HG03139 (cell line): ENCODE measurements around the gene EML6.
"Not testable (repeated sequence)": the region's sequence is repeated elsewhere in the genome, so short reads cannot be mapped to it uniquely, and the experiment has no call there.

Source experiments
- ATAC-seq: cut with Tn5 transposase; IDR thresholded peaks from one replicate; pipeline ENCODE4 v1.9.1; 2021; ENCODE audit not compliant: unreplicated experiment

Gene EML6

DNA sequence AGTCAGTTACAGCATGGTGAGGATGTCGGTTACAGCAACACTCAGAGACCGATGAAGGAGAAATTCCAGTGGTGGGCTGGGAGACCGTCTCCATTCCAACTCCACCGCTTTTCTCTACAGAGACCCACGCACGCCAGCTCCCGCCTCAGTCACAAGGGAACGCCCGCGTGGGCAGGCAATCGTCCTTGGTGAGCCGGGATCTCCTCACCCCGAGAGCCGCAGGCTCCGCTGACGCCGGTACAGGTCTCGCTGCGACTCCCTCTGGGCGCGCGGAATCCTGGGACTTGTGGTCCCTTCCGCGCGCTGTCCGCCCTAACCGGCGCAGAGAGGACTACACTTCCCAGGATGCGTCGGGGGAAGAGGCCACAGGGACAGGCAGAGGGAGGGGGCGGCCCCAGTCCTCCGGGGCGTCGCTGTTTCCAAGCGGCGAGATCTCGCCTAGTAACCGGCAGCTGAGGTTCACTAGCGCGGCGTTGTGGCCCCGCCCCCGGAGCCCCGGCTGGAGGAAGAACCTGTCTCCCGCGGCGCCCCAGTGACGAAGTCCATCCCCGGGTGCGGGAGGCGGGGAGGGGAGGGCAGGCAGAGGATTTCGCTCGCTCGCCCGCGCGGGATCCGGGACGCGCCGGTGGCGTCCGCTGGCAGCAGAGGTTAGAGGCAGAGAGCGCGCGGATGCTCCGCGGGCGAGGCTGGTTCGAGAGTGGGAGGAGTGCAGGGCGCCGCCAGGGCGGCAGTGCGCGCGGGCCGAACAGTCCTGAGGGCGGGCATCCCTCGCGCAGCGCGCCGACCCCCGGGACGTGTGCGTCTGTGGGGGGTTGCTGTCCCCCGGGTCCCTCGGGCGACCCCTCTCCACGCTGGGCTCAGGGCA, at the start of gene EML6:
Gene EML6, plus strand, starts transcription at position 532 of the 865 bp plus-strand sequence. CDS start 1,400 bp downstream, outside the sequence.
- peak; percentile 99 for ATAC-seq

DNA sequence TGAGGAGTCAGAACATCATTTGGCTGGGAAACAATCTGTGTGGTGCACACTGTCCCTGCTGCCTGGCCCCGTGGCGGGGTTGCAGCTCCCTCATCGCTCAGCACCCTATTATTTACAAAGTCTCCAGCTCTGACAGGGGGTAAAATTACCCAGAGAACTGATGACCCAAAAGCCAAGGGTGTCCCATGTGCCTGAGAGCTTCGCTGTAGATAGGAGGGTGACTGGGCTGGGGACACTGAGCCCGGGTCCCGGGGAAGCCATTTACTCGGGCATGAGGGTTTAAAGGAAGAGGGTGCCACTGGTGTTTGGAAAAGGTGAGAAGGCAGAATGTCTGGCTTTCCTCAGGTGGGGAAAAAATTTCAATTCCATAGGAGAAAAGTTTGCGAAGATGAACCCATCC, 48.2 kb upstream of the EML6 start:
- ATAC-seq, result no peak

DNA sequence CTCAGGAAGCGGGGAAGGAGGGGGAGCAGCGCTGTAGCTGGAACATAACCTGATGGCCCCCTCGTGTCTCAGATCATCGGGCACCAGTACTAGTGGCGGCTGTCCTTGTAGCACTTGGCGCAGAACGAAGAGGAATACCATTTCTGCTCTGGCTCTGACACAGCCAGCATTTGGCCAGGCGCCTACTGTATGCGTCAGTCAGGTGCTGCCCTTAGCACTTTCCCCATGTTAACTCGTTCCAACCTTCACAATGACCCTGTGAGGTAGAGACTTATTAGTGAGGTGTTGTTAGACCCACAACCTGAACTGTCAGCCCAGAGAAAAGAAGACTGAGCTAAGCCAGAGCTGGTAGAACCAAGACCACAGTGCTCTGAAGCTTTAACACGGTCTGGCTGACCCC, 47.7 kb upstream of the EML6 start:
- no peak for ATAC-seq

DNA sequence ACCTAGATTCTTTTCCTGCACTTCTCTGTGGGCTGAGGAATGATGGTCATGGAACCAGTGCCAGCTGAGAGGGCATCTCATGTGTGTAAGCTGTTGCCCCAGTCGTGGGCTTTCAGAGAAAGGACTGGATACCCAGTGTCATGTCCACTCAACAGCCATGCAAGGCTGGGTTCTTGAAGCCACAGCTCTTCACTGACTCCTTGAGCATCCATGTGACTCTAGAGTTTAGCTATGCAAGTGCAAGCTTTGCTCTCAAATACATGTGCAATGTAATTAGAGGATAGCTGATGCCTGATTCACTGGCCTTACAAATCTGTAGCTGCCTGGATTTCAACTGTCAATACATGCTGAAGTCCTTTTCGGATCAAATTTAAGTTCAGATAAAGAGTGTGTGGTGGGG, 46.8 kb upstream of the EML6 start:
- ATAC-seq, result no peak

DNA sequence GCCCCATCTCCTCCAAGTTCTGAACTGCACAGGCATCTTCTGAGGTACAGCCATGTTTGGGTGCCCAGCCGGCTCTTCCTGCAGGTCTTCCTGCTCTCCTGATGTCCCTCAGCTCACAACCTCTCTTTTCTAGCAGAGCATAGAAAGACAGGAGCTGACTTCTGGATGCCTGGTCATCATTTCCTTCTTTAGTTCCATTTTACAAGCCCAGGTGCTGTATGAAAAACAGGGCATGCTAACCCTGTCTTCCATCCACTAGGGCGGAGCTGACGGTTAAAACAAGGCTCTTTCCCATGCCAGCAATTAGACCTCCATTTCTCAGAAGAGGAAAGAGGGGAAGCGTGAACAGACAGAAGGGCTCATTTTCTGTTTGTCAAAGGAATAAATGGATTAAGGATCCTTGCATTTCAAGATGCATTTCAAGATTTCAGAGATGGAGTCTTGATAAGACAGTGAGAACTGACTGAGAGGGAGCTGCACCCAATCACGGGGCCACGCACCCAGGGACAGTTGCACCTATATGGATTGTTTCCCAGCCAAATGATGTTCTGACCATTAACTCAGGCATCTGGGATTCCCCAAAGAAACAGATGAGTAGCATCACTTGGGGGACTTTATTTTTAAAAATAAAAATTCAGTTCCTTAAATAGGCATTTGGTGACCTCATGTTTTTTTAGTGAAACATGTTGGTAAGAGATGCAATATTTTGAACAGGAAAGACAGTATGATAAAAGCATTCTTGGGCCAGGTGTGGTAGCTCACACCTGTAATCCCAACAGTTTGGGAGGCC, 45.8 kb upstream of the EML6 start:
- ATAC-seq, result no peak

DNA sequence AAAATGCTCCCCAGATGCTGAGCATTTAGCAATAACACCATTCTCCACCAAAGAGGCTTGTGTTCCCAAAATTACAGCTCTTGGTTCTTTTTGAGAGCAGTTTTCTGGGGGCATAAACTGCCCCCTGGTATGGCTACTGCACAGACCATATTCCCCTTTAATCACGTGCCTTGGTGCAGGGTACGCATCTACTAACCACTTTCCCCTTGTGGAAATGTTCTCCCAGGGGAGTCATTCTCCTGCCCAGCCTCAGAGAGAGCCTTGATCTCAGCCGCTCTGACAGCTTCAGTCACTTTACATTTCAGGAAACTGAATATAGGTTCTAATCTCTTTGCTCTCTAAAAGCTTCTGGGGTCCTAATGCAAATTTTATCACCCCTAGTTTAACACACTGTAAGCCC, 44.7 kb upstream of the EML6 start:
- ATAC-seq, result no peak

DNA sequence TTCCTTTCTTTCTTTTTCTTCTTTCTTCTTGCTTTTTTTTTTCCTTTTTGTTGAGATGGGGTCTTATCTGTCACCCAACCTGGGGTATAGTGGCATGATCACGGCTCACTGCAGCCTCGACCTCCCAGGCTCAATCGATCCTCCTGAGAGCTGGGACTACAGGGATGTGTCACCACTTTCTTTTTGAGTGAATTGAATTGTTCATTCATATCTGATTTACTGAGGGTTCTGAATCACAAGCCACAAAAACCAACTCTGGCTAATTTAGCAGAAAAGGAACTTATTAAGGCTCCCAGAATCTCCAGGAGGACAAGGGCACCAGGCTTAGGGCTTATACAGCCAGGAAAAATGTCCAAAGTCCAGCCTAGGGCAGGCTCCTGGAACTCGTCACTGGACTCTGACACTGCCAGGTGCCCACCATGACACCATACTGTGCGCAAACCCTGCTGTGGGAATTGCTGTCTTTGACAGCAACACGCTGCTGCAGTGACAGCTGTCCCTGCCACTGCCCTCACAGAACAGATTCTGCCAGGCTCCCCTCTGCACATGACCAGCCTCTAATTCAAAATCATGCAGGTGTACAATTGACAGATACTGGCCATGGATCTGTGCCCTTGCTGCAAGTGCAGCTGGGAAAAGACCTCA, 42.9 kb upstream of the EML6 start:
- peak; percentile 66 for ATAC-seq

DNA sequence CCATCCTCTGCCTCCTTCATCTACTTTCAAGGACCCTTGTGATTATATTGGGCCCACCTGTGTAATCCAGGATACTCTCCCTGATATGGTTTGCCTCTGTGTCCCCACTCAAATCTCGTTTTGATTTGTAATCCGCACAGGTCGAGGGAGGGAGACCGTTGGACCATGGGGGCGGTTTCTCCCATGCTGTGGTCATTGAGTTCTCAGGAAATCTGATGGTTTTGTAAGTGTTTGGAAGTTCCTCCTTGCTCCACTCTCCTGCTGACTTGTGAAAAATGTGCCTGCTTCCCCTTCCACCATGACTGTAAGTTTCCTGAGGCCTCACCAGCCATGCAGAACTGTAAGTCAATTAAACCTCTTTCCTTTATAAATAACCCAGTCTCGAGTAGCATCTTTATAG, 42.0 kb upstream of the EML6 start:
- no peak for ATAC-seq

DNA sequence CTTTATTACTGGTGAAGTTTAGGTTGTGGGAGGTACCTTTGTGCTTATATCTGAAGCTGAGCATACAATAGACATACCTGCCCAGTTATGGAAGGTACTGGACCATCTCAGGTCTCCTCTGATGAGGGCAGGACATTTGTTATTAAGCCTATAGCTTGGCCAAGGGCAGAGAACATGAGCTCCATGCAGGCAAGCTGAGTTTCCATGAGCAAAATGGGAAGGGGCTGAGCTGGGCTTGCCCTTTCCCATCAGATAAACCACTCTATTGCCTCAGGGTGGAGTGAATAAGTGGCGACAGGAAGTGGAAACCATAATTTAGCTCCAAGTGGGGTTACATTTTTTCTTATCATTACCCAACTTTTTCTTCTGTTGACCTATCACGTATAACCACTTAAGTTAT, 39.9 kb upstream of the EML6 start:
- ATAC-seq, result no peak

DNA sequence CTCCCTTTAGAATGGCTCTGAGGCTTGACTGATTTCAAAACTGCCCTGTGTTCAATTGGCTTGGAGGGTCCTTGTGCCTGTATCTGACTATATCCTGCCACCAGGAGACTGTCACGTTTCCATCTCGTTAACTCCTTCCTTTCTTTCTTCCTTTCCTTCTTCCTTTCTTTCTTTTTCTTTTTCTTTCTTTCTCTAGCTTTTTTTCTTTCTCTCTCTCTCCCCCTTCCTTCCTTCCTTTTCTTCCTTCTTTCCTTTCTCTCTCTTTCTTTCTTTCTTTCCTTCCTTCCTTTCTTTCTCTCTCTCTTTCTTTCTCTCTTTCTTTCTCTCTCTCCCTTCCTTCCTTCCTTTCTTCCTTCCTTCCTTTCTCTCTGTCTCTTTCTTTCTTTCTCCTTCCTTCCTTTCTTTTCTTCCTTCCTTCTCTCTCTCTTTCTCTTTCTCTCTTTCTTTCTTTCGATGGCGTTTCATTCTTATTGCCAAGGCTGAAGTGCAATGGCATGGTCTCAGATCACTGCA, 38.1 kb upstream of the EML6 start:
- ATAC-seq, result no peak

DNA sequence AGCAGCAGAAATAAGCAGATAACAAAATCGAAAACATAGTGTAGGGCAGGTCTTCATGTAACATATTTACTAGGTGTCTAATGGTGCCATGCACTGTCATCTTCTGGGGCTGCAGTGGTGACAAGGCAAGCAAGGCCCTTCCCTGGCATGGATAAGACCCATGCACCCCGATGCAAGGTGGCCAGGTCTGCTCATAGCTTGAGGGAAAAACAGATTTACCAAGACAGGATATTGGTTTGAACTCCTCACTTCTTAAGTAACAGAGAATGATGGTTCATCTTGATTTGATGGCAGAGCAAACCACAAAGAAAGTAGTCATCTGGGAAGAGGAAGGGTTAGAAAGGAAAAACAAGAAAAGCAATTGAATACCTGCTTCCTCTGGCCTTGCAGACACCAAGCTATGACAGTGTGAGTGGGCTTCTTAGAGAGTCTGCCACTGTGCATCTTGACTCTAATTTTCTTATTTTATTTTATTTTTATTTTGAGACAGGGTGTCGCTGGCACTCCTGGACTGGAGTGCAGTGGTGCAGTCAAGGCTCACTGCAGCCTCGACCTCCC, 35.8 kb upstream of the EML6 start:
- ATAC-seq, result no peak

DNA sequence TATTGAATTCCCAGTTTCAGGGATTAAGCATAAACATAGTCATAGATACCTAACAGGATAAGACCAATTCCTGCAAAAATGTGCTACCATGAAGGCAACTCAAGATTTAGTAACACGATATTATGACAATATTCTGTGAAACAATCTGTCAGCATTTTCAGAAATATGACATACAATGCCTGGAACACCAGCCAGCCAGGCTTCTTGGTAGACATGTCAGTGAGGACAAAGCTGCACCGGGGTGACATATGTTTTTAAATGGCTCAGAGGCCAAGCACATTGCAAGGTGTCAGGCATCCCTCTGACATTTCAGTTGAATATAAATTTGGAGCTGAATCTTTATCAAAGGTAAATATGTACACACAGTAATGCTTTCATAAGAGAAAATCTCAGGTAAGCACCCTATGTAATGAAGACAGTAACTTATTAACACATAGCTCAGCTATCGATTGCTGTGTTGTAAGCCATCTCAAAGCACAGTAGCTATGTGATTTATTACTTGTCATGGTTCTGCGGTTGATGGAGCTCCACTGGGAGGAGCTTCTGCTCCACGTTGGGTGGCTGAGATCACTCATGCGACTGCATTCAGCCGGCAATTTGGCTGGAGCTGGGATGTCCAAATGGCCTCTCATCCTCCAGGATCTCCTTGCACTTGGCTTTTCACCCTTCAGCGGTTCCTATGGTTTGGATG, 31.9 kb upstream of the EML6 start:
- ATAC-seq, result no peak

DNA sequence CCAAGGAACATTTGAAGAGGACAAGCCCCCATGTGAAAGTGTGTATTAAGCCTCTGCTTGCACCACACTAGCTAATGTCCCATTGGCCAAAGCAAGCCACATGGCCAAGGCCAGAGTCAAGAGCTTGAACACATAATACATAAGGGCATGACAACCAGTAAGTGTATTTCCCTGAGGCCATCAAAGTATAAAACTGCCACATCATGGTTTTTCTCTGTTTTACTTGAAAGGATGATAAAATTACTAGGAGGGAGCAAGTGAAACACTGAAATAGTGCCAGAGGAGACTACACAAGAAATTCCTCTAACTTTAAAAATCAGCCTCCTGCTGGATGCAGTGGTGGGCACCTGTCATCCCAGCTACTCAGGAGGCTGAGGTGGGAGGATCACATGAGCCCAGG, 30.9 kb upstream of the EML6 start:
- ATAC-seq, result no peak

DNA sequence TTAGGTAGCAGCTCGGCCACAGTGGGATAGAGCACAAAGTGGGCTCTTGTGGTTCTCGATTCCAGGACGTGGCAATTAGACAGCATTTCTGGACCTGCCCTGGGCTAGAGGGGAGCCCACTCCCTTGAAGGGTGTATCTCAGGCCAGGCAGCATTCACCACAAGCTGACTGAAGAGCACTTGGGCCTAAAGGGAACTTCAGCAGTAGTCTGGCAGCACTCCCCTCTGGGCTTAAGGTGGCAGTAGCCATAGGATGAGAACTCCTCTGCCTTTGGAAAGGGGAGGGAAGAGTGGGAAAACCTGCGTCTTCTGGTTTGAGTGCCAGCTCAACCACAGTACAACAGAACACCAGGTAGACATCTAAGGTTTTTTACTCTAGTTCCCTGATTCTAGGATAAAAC, 28.1 kb upstream of the EML6 start:
- no peak for ATAC-seq

DNA sequence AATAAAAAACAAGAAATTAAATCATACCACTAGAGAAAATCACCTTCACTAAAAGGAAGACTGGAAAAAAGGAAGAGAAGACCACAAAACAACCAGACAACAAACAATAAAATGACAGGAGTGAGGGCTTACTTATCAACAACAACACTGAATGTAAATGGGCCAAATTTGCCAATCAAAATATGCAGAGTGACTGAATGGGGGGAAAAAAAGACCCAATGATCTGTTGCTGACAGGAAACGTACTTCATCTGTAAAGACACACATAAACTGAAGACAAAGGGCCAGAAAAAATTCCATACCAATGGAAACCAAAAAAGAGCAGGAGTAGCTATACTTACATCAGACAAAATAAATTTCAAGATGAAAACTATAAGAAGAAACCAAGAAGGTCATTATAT, 25.5 kb upstream of the EML6 start:
- no peak for ATAC-seq

DNA sequence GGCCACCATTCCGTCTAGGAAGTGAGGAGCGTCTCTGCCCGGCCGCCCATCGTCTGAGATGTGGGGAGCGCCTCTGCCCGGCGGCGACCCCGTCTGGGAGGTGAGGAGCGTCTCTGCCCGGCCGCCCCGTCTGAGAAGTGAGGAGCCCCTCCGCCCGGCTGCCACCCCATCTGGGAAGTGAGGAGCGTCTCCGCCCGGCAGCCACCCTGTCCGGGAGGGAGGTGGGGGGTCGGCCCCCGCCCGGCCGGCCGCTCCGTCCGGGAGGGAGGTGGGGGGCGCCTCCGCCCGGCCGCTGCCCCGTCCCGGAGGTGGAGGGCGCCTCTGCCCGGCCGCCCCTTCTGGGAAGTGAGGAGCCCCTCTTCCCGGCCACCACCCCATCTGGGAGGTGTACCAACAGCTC, 24.5 kb upstream of the EML6 start:
- ATAC-seq, result not testable (repeated sequence)

DNA sequence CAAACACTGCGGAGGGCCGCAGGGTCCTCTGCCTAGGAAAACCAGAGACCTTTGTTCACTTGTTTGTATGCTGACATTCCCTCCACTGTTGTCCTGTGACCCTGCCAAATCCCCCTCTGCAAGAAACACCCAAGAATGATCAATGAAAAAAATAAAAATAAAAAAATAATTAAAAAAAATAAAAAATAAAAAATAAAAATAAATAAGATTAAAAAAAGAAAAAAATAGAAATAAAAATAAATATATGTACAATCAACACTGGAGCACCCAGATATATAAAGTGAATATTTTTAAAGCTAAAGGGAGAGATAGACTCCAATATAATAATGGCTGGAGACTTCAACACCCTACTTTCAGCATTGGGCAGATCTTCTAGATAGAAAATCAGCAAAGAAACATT, 23.8 kb upstream of the EML6 start:
- ATAC-seq, result no peak

DNA sequence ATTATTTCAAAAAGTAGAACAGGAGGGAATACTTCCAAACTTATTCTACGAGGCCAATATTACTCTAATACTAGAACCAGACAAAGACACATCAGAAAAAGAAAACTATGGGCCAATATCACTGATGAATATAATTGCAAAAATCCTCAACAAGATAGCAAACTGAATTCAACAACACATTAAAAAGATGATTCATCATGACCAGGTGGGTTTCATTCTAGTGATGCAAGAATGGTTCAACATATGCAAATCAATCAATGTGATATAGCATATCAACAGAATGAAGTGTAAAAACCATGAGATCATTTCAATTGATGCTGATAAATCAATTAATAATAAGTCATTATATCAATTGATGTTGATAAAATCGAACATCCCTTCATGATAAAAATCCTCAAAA, 22.4 kb upstream of the EML6 start:
- no peak for ATAC-seq

DNA sequence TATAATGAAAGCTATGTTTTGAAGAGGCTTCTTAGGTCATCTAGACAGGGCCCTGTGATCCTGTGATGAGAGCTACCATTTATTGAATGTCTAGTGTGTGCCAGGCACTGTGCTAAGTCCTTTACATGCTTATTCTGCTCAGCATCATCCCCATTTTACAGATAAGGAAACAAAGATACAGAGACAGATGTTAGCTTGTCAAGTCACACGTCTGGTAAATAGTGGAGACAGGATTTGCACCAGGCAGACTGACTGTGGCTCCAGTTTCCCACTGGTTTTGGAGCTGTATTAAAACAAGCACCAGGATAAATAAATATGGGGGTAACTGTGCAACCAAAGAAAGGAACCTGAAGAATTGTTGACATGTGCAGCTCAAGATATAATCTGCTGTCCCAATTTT, 19.2 kb upstream of the EML6 start:
- no peak for ATAC-seq

DNA sequence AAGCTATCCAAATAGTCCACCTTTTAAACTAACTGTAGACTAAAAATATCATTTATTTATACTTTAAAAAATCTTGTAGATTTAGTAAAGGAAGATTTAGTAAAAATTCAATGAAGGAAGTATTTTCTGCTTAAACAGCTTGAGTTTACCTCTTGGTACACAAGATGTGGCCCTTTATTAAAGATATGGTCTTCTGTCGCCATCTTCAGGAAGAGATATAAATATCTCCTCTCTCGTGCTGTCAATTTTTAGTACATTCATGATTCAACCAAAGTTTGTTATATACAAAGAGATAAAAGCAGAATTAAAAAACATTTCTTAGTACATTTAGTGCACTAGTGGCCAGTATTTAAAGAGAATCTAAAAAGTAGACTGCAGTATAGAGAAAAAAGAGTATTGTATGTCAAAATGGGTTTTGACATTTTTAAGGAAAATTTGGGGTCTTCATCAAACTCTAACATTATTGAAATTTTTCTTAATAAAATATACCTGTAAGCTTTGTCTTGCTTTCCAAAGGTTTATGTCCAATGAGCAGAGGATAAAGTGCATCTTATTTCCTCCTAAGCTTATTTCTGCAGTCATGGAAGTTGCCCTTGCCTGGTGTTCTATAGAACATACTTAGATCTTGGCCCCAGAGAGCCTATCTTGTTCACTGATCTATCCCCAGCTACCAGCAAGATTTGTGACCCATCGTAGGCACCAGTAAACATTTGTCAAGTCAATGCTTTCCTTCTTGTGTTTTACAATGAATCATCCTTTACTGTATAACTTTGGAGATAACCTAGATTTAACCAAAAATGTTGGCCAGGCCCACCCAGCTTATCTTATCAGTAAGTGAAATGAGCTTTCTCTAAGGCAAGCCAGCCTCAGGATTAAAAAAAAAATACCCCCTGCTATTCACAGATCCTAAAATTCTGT, 18.5 kb upstream of the EML6 start:
- ATAC-seq, result no peak
